GM18858 (cell line): Measurements from ENCODE around the gene EPAS1.

Source experiments
- ATAC-seq: cut with Tn5 transposase; IDR thresholded peaks from one replicate; pipeline ENCODE4 v1.9.1; 2021; ENCODE audit not compliant: unreplicated experiment

Gene EPAS1

DNA sequence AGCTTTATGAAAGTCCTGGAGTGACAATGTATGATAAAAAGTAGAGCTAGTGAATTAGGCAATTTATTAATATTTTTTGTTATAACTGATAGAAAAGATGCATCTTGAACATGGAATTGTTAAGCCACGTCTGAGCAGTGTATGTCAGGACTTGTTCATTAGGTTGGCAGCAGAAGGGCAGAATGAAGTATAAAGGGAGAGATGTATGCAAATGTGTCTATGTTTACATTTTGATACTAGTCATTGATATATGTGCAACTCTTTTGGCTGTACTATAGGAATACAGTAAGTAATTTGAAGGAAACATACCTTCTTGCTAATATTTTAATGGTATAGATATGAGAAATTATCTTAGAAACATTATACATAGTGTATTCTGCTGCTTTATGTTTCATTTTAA, 133.2 kb downstream of the EPAS1 start:
- ATAC-seq: no peak

DNA sequence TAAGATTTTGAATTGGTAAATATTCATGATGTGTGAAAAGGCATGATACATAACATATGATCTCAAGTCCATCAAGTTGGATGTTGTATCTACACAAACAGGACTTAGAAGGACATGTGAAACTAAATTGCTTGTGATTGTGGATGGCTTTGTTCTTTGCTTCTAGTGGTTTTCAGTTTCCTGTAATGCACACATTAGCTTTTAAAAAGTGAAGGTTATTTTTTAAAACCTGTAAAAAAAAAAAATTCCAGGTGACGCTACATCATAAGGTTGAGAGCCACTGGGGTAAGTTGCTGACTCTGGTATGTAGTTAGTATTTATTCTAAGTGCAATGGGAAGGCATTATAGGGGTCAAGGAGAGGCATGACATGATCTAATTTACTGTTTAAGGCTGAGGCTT, 133.8 kb downstream of the EPAS1 start:
- no peak for ATAC-seq

DNA sequence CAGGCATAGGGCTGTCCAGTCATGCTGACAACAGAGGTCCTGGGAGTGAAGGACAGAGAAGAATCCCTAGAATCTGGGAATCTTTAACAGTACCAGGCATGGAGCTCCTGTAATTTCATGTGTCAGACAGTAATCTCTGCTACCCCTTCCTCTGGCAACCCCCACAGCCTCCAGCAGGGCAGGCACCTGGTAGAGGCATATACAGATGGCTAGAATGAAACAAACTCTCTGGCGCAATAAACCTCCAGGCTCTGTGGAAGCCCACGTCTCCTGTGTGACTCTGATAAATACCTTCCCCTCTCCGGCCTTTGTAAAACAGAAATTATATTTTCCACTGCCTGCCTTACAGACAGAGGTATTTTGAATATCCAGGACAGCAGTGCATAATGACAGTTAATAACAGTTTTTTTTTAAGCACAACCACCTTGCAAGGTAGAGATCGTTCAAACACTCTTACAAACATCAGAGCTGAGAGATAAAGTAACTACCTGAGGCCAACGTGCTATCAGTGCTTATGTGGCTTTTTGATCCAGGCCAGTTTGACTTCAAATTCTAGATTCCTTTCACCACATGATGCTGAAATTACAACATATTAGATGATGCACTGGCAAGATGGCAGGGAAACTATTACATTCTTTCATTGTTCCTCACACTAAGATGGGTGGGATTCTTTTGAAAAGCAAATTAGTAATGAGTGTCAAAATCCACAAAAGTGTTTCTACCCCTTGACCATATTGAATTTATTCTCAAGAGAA, 134.5 kb downstream of the EPAS1 start:
- ATAC-seq: no peak

DNA sequence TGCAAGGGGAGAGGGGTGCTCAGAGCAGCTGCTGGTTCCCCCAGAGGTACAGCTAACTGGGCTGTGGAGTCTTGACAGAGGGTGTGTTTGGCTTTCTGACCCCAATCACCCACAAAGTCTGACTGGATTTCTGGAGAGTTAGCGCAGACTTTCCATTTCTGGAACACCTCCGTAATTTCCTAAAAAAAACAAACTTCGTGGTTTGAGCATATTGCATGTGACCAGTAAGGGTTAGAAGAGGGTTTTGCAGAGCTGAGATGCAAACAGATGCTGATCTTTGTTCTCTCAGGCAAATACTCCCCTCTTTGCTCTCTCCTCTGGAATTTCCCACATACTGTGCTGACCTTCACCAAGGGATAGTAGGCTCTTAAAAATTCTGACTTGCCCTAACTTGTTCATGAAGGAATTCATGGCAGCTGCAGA, 137.7 kb downstream of the EPAS1 start:
- ATAC-seq: no peak

DNA sequence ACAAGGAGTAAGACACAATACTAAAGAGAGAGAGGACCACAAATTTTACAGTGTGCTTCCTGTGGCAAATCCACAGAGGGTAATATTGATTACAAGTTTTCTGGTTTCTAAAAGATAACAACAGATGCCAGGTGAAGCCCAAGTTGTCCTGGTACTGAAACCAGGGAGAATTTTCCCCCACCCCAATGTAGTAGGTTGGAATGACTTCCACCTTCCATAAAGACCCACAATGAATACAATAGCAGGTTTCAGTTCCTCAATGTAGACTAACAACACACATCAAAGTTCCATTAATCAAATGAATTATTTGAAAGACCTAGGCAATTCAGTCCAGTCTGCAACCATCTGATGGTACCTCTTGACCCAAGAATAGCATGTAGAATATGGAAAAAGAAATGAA, 138.1 kb downstream of the EPAS1 start:
- ATAC-seq: no peak

DNA sequence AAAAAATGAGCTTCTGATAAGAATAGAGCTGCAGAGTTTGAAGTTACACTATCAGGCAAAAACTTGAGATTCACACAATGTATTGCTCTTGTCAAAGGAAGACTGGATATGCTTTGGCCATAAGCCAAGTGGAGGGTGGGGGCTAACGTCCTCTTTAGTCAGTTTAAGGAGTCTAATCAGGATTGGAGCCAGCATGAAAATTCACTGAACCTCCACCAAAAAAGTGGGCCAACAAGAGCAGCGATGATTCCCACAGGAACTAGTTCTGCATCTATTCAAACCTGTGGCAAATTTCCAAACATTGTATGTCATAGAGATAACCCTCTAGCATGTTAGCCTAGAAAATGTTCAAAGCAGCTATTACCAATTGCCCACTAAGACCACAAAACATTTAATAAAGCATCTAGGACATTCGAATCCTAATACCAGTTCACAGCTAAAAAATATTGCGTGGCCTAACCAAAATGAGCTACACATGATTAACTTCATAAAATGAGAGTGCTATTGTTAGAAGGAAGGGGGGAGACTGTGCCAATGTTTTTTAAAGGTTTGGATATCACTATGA, 138.7 kb downstream of the EPAS1 start:
- ATAC-seq: no peak
